GM21576 (cell line): ENCODE measurements around the gene SPPL2C.
"Not testable (repeated sequence)": the region's sequence is repeated elsewhere in the genome, so short reads cannot be mapped to it uniquely, and the experiment has no call there.

Experiments
- ATAC-seq: cut with Tn5 transposase; IDR thresholded peaks from one replicate; pipeline ENCODE4 v1.9.1; 2021; ENCODE audit warnings: mild to moderate bottlenecking, moderate library complexity; ENCODE audit not compliant: unreplicated experiment

The SPPL2C gene

GRCh38 chr17:45849536-45849990, 4.9 kb downstream of the SPPL2C start:
- no peak for ATAC-seq

GRCh38 chr17:45850011-45850410, 5.3 kb downstream of the SPPL2C start:
- no peak for ATAC-seq

- no peak for ATAC-seq
Measured at GRCh38 chr17:45850468-45850867, 5.8 kb downstream of the SPPL2C start.

- no peak for ATAC-seq
Measured at GRCh38 chr17:45851022-45851421, 6.3 kb downstream of the SPPL2C start.

GRCh38 chr17:45851464-45851863, 6.8 kb downstream of the SPPL2C start:
- no peak for ATAC-seq

- no peak for ATAC-seq
Measured at GRCh38 chr17:45851873-45852272, 7.2 kb downstream of the SPPL2C start.

- no peak for ATAC-seq
Measured at GRCh38 chr17:45852535-45853297, 8.0 kb downstream of the SPPL2C start.

GRCh38 chr17:45854209-45854608, 9.5 kb downstream of the SPPL2C start:
- ATAC-seq = no peak

- ATAC-seq = no peak
Measured at GRCh38 chr17:45855691-45856336, 11.1 kb downstream of the SPPL2C start.

GRCh38 chr17:45857977-45858708, 13.5 kb downstream of the SPPL2C start:
- ATAC-seq = no peak

- no peak for ATAC-seq
Measured at GRCh38 chr17:45861165-45861564, 16.5 kb downstream of the SPPL2C start.

GRCh38 chr17:45862127-45862526, 17.4 kb downstream of the SPPL2C start:
- not testable (repeated sequence) for ATAC-seq

- ATAC-seq = no peak
Measured at GRCh38 chr17:45863857-45864654, 19.4 kb downstream of the SPPL2C start.

GRCh38 chr17:45867171-45867570, 22.5 kb downstream of the SPPL2C start:
- ATAC-seq = no peak

GRCh38 chr17:45867702-45868101, 23.0 kb downstream of the SPPL2C start:
- no peak for ATAC-seq

- no peak for ATAC-seq
Measured at GRCh38 chr17:45868276-45868675, 23.6 kb downstream of the SPPL2C start.

- no peak for ATAC-seq
Measured at GRCh38 chr17:45869676-45870341, 25.1 kb downstream of the SPPL2C start.

- ATAC-seq = no peak
Measured at GRCh38 chr17:45870342-45870974, 25.8 kb downstream of the SPPL2C start.

GRCh38 chr17:45871718-45872117, 27.0 kb downstream of the SPPL2C start:
- no peak for ATAC-seq

GRCh38 chr17:45873728-45874127, 29.0 kb downstream of the SPPL2C start:
- ATAC-seq = no peak
